Smooth muscle cell of the umbilical artery (primary cell): ENCODE data around the gene DGKA. TPM values are rescaled to one million over a fixed set of nuclear protein-coding genes. Genes with fewer than 3 reads are reported as not detected.

Experiments used
- total RNA-seq: library from RNA; depleted of rRNA; stranded (reverse); fragments of >200 nt; gene quantifications from 2 replicates; pipeline ENCODE4 v1.2.3, GENCODE V29; 2014

Gene DGKA
- total RNA-seq = 45.1 and 84.2 TPM in 2 replicates

DNA sequence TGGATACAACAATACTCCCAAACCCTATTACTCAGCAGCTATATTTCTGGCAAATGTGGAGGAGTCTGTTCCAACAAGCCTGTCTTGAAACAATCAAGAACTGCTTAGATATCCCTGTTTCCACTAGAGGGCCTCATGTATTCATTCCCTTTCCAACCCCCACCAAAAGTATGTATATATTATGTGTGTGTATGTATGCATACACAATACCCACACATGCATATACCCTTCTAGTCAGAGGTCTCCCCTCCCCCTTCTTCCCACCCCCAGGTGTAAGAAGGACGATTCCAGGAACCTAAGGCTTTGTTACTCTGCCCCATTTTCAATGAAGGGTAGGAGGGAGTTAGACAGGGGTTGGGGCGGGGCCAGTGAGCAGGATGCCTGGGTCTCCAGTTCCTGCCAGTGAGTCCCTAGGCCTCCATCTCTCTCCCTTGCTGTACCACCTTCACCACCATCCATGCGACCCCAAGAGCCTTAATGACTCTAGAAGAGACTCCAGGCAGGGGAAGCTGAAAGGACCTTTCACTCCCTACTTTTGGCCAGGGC is at the start of gene DGKA:
TSS of gene DGKA (plus strand) at position 392 of the 546 bp plus-strand sequence. CDS start 5,342 bp downstream, outside the sequence.

DNA sequence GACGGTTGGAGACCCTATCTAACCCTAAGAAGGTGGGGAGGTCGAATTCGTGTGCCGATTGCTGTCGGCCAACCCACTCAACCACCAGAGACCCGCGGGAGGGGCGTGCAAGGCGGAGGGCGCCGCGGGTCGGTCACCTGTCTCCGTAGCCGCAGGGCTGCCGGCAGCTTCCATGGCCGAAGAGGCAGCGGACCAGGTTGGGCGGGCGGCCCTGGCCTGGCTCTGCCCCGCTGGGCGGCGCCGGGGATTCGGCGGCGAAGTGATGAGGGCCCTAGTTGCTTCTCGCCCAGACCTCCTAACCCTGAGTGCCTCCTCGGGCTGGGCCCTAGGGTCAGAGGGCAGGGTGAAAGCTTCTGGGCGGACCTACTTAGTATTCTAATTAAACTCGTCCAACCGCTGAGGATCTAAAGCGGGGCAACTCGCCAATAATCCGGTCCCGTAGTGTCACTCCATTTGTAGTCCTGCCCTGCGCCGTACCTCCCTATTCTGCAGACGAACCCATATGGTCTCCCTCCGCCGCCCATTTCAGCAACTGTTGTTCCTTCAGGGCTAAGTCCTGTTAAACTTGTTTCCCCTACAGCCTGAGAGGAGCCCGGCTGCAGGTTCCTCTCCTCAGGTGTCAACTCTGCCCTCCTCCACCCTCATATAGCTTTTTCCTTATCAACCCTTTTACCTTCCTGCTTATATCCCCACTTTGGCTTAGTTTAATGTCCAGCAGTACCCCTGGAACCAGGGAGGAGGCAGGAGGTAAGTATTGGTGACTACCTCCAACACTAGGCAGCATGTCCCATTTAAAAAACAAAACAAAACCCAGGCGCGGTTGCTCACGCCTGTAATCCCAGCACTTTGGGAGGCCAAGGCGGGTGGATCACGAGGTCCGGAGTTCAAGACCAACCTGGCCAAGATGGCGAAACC is 3.1 kb upstream of the DGKA start, which contains the start of gene PYM1:
TSS of gene PYM1 (minus strand) at position 307 of the 915 bp plus-strand sequence. CDS start at position 174, 133 bp downstream.

DNA sequence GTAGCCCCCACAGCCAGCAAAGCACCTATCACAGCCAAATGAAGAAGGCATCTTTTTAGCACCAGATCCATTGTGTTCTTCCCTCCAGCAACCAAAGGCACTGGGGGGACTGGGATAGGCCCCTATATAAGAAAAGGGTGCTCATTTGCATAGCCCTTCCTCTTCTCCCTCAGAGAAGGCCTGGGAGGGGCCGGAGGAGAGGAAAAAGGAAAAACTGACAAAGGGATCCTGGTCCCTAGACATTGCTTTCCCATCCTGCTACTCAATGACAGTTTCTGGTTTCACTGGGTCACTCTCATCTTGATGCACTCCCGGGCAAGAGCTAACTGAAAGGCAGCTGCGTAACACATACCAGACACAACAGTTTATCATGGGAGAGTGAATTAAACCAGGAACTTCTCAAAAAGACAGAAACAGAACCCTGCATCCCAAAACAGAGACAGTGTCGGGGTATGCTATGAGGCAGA is 35.0 kb downstream of the DGKA start, which contains the start of gene PMEL:
TSS of gene PMEL (minus strand) at position 102 of the 467 bp plus-strand sequence. CDS start at position 71, 31 bp downstream.

DNA sequence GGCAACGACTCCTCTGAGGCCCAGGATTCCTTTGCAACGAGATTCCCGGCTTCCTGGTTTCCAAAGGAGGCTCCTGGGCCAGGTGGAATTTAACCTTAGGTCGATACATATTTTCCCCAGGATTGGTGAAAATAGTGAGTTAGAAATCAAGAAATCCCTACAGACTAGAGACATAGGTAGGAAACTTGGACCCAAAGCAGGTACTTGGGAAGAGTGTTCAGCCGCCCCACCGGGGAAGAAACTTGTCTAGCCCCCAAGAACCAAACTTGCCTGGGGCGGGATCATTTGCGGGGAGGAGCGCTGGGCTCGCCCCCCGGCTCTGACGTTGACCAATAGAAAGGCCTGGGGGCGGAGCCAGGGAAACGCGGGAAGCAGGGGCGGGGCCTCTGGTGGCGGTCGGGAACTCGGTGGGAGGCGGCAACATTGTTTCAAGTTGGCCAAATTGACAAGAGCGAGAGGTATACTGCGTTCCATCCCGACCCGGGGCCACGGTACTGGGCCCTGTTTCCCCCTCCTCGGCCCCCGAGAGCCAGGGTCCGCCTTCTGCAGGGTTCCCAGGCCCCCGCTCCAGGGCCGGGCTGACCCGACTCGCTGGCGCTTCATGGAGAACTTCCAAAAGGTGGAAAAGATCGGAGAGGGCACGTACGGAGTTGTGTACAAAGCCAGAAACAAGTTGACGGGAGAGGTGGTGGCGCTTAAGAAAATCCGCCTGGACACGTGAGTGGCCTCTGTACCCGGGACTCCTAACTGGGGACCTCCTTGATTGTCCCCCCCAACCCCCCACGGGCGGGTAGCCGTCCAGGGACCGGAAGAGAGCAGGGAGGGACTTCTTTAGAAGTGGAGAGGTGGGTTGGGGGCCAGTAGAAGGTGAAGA is 35.7 kb downstream of the DGKA start, which contains the start of gene CDK2:
TSS of gene CDK2 (plus strand) at position 423 of the 874 bp plus-strand sequence. CDS start at position 602, 179 bp downstream.

DNA sequence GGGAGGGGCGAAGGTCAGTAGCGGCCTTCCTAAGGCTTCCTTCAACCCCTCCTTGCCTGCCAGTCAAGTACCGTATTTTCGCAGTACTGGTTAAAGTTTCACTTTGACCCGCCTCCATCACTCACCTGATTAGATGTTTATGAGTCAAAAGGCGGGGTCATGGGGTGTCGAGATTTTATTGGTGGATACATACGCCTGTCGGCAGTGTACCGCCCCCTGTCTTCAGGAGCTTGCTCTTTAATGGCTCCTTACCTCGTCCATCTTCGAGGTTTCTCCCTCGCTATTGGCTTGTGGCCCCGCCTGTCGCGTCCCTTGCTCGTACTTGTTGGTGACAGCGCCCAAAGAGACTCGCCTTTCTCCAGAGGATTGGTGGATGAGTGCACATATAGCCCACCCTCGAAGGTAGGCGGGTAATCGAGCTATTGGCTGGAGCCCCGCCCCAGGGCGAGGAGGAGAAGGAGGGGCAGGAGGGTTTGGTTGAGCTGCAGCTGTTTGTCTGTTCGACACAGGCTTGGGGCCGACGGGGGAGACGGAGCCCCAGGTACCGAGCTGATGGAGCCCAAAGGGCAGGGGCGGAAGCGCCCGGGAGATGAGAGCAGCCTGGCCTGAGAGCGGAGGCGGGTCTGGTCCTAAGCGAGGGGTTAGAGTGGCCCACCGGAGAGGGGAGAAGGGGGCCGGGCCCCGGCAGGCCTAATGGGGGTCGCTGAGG is 42.8 kb downstream of the DGKA start, which contains the start of gene RAB5B:
TSS of gene RAB5B (plus strand) at position 480 of the 709 bp plus-strand sequence. CDS start 12,883 bp downstream, outside the sequence.

DNA sequence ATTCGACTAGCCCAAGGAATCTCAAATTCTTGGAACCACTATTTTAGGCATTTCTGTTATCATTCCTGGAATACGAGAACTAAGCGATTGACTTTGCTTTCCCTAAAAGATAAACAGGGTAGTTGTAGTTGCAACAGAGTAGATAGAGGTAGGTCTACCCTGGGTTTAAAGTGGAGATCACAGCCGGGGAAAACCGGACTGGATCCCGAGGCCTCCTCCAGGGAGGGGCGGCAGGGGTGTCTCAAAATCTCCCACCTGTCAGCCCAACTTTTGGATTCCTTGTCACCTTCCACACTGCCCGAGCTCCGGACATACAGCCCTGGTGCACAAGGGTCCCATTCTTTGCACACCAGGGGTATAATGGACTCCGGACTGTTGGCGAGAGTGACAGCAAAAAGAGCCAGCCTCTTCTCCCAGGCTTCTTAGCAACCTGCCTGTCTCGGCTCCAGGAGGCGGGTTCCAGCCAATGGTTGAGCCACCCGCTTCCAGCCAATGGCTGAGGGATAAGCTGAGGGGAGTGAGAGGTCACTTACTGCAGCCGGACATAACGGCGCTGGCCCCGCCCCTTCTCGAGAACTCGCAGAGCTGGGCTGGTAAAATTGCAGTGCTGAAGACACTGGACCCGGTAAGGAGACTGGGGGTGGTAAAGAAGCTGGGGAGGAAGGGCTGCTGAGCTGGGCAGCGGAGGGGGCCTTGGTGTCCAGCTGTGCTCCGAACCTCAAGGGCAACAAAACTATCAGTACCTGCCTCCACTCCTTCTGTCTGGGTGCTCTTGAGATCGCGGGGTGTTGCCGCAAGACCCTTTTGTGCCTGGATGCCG is 66.0 kb downstream of the DGKA start, which contains the start of gene SUOX:
TSS of gene SUOX (plus strand) at position 562 of the 820 bp plus-strand sequence. CDS start 4,946 bp downstream, outside the sequence.

Other genes starting within 250 kb of the DGKA start
- 1.8 and 23.6 TPM in 2 replicates for gene ITGA7, start 223.3 kb upstream of the DGKA start, total RNA-seq
- 51.2 and 82.0 TPM in 2 replicates for gene BLOC1S1, start 215.1 kb upstream of the DGKA start, total RNA-seq
- gene RDH5, start 210.8 kb upstream of the DGKA start, total RNA-seq = 3.3 and 12.2 TPM in 2 replicates
- gene CD63, start 202.2 kb upstream of the DGKA start, total RNA-seq = 1,176 and 2,201 TPM in 2 replicates
- 4.8 and 14.8 TPM in 2 replicates for gene GDF11, start 188.0 kb upstream of the DGKA start, total RNA-seq
- 56.7 and 69.2 TPM in 2 replicates for gene SARNP, start 113.4 kb upstream of the DGKA start, total RNA-seq
- gene ORMDL2, start 113.1 kb upstream of the DGKA start, total RNA-seq = 16.1 and 19.9 TPM in 2 replicates
- 53.1 and 64.4 TPM in 2 replicates for gene DNAJC14, start 101.6 kb upstream of the DGKA start, total RNA-seq
- gene MMP19, start 88.2 kb upstream of the DGKA start, total RNA-seq = 5.6 and 7.4 TPM in 2 replicates
- 22.5 and 24.1 TPM in 2 replicates for gene PYM1, start 3.3 kb upstream of the DGKA start, total RNA-seq
- gene PMEL, start 34.9 kb downstream of the DGKA start, total RNA-seq = 1.1 TPM in 1 of 2 replicates, not detected in the other
- gene CDK2, start 35.7 kb downstream of the DGKA start, total RNA-seq = 6.2 and 13.4 TPM in 2 replicates
- gene RAB5B, start 42.9 kb downstream of the DGKA start, total RNA-seq = 44.2 and 66.9 TPM in 2 replicates
- gene SUOX, start 66.1 kb downstream of the DGKA start, total RNA-seq = 12.5 and 12.9 TPM in 2 replicates
- 1.5 and 2.1 TPM in 2 replicates for gene IKZF4, start 89.9 kb downstream of the DGKA start, total RNA-seq
- gene RPS26, start 110.8 kb downstream of the DGKA start, total RNA-seq = 214 and 242 TPM in 2 replicates
- under 0.01 and 0.23 TPM in 2 replicates for gene ERBB3, start 149.0 kb downstream of the DGKA start, total RNA-seq
- 93.5 and 173 TPM in 2 replicates for gene PA2G4, start 173.4 kb downstream of the DGKA start, total RNA-seq
- 1,282 and 1,487 TPM in 2 replicates for gene RPL41, start 185.5 kb downstream of the DGKA start, total RNA-seq
- gene ZC3H10, start 187.1 kb downstream of the DGKA start, total RNA-seq = 4.5 and 5.3 TPM in 2 replicates
- gene ESYT1, start 197.1 kb downstream of the DGKA start, total RNA-seq = 136 and 210 TPM in 2 replicates
- gene MYL6B, start 221.4 kb downstream of the DGKA start, total RNA-seq = 51.1 and 83.1 TPM in 2 replicates
- 1,143 and 1,914 TPM in 2 replicates for gene MYL6, start 227.2 kb downstream of the DGKA start, total RNA-seq